Hepatocyte (in vitro differentiated cells): Measurements from ENCODE around the gene PACSIN3. TPM values are rescaled to one million over a fixed set of nuclear protein-coding genes. Genes with fewer than 3 reads are reported as not detected.

Experiments
- DNase-seq: peaks from one replicate; pipeline ENCODE4 v3.0.0-alpha.2; 2016; ENCODE audit warnings: low spot score
- H2AFZ ChIP-seq: fragments of 200-600 bp; sonication (generic); 2 replicates; pipeline ENCODE4 v1.6.0; 2016; ENCODE audit warnings: antibody characterized with exemption, mild to moderate bottlenecking
- H3K27ac ChIP-seq: fragments of 200-600 bp; sonication (generic); 2 replicates; pipeline ENCODE4 v1.5.1; 2016; ENCODE audit warnings: mild to moderate bottlenecking
- H3K27me3 ChIP-seq: fragments of 200-600 bp; sonication (generic); 2 replicates; pipeline ENCODE4 v1.6.1; 2016
- H3K36me3 ChIP-seq: fragments of 200-600 bp; sonication (generic); replicated peaks from 2 replicates; pipeline ENCODE4 v1.5.1; 2016; ENCODE audit warnings: low read depth; ENCODE audit not compliant: insufficient read depth
- H3K4me1 ChIP-seq: fragments of 200-600 bp; sonication (generic); 2 replicates; pipeline ENCODE4 v1.5.1; 2016; ENCODE audit warnings: mild to moderate bottlenecking, moderate library complexity; ENCODE audit not compliant: insufficient read depth
- H3K4me2 ChIP-seq: fragments of 200-600 bp; sonication (generic); 2 replicates; pipeline ENCODE4 v1.6.0; 2016
- H3K4me3 ChIP-seq: fragments of 200-600 bp; sonication (generic); 2 replicates; pipeline ENCODE4 v1.5.1; 2016; ENCODE audit warnings: mild to moderate bottlenecking
- H3K79me2 ChIP-seq: fragments of 200-600 bp; sonication (generic); 2 replicates; pipeline ENCODE4 v1.6.0; 2017; ENCODE audit warnings: mild to moderate bottlenecking
- H3K9me2 ChIP-seq: fragments of 200-600 bp; sonication (generic); replicated peaks from 2 replicates; pipeline ENCODE4 v1.6.0; 2017; ENCODE audit warnings: mild to moderate bottlenecking; ENCODE audit not compliant: insufficient read depth
- H3K9me3 ChIP-seq: fragments of 200-600 bp; sonication (generic); 2 replicates; pipeline ENCODE4 v1.5.1; 2016; ENCODE audit warnings: low read depth, mild to moderate bottlenecking
- H4K20me1 ChIP-seq: fragments of 200-600 bp; sonication (generic); 2 replicates; pipeline ENCODE4 v1.6.0; 2016; ENCODE audit warnings: mild to moderate bottlenecking; ENCODE audit not compliant: insufficient read depth, poor library complexity, severe bottlenecking
- EZH2 ChIP-seq: fragments of 200-600 bp; sonication (generic); IDR thresholded peaks from 2 replicates; pipeline ENCODE4 v1.6.1; 2016; ENCODE audit warnings: antibody characterized with exemption, mild to moderate bottlenecking, borderline replicate concordance
- EZH2phosphoT487 ChIP-seq: fragments of 200-600 bp; sonication (generic); IDR thresholded peaks from one replicate; pipeline ENCODE4 v1.6.1; 2018; ENCODE audit warnings: antibody characterized with exemption, mild to moderate bottlenecking, low read depth, moderate library complexity; ENCODE audit not compliant: unreplicated experiment, severe bottlenecking
- WGBS: methylation state at CpG from one replicate; pipeline ENCODE4 v1.1.6; 2016; ENCODE audit warnings: low lambda C conversion rate; ENCODE audit errors: missing lambda C conversion rate; 5-methylcytosine and 5-hydroxymethylcytosine counted together
- polyA plus RNA-seq: library from polyadenylated mRNA; unstranded; fragments of >200 nt; fragmentation: Nextera tagmentation; extraction: Ambion mirVana; gene quantifications from 2 replicates; pipeline ENCODE4 v1.2.1, GENCODE V29; 2016
- total RNA-seq: library from RNA; depleted of rRNA; stranded (reverse); fragments of >200 nt; gene quantifications from 2 replicates; pipeline ENCODE4 v1.2.3, GENCODE V29; 2014
- TF ChIP-seq, protein P1 (sequence below): fragments of 200-600 bp; sonication (generic); IDR thresholded peaks from 2 replicates; pipeline ENCODE4 v1.5.1; 2016; ENCODE audit warnings: antibody characterized with exemption, mild to moderate bottlenecking; ENCODE audit not compliant: poor library complexity

PACSIN3 gene
- total and polyA plus RNA-seq, 2 experiments from 2014 or later: 53.7 to 70.7 TPM

DNA sequence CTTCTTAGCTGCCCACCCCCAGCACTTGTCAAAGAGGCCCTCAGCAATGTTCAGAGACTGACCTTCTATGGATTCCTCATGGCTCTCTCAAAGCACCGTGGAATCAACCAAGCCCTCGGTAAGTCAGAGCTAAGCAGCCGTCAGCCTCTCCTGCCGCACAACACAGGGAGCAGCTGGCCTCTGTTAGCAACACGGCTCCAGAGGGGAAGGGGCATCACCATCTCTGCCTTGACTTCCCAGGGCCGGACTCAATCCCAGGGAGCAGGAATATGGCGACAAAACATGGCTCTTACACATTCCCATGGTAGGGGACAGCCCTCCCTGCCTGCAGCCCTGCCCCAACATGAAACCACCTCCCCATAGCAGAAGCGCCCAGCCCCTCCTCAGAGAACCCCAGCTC is 28.4 kb downstream of the PACSIN3 start:
- Histone ChIP-seq H3K27ac (no peak overlapping the region), H3K4me1 (no peaks in the 10 kb centered on the region), H3K9me3 (no peaks in the 10 kb centered on the region), H3K79me2 (no peaks in the 10 kb centered on the region), H3K4me2 (no peak overlapping the region), H2AFZ (no peak overlapping the region), H3K4me3 (no peak overlapping the region), H3K9me2 (no peaks in the 10 kb centered on the region), H4K20me1 (no peaks in the 10 kb centered on the region), H3K36me3 (no peaks in the 10 kb centered on the region), H3K27me3 (no peaks in the 10 kb centered on the region)
- TF ChIP-seq, protein P1, sequence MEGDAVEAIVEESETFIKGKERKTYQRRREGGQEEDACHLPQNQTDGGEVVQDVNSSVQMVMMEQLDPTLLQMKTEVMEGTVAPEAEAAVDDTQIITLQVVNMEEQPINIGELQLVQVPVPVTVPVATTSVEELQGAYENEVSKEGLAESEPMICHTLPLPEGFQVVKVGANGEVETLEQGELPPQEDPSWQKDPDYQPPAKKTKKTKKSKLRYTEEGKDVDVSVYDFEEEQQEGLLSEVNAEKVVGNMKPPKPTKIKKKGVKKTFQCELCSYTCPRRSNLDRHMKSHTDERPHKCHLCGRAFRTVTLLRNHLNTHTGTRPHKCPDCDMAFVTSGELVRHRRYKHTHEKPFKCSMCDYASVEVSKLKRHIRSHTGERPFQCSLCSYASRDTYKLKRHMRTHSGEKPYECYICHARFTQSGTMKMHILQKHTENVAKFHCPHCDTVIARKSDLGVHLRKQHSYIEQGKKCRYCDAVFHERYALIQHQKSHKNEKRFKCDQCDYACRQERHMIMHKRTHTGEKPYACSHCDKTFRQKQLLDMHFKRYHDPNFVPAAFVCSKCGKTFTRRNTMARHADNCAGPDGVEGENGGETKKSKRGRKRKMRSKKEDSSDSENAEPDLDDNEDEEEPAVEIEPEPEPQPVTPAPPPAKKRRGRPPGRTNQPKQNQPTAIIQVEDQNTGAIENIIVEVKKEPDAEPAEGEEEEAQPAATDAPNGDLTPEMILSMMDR: no peak
- TF ChIP-seq EZH2phosphoT487 (no peak), EZH2 (no peak)
- no peak for DNase-seq
- WGBS: 72% methylated on average over 8 of the region's 8 CpGs

DNA sequence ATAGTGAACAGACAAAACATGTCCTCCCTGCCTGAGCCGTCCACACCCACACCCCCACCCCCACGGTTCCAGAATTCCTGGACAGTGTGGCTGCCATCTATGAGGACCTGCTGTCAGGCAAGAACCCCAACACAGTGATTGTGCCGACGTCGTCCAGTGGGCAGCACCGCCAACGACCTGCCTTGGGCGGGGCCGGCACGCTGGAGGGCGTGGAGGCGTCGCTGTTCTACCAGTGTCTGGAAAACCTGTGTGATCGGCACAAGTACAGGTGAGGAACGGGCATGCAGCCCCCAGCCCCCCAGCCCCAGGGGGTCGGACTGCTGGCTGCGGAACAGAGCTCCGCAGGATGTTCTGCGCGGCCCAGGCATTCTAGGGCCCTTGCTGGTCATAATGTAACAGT is 29.3 kb downstream of the PACSIN3 start:
- Histone ChIP-seq H3K9me3 (no peaks in the 10 kb centered on the region), H3K9me2 (no peaks in the 10 kb centered on the region), H3K4me3 (no peak overlapping the region), H3K79me2 (no peaks in the 10 kb centered on the region), H3K4me1 (no peaks in the 10 kb centered on the region), H2AFZ (no peak overlapping the region), H3K4me2 (no peak overlapping the region), H3K27me3 (no peaks in the 10 kb centered on the region), H4K20me1 (no peaks in the 10 kb centered on the region), H3K27ac (no peak overlapping the region), H3K36me3 (no peaks in the 10 kb centered on the region)
- TF ChIP-seq, protein P1: no peak
- TF ChIP-seq EZH2 (no peak), EZH2phosphoT487 (no peak)
- DNase-seq: no peak
- WGBS: 96% methylated on average over 20 of the region's 20 CpGs

DNA sequence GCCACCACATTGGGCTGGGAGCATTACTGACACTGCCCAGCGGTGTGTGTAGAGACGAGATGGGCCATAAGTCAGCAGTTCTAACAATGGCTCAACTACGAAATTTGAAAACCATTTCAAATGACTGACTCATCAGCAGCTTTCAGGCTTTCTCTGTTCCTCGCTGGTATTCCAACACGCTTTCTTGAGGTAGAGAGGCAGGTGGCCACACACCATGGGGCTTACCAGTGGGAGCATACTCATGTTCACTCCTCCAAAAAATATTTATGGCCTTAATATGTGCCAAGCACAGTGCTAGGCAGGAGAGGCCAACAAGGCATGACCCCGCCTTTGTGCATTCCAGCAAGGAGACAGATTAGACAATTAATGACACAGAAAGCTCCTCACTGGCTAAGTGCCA is 29.9 kb downstream of the PACSIN3 start:
- no peaks in the 10 kb centered on the region for H3K36me3 ChIP-seq
- WGBS: 94% methylated on average over 6 of the region's 6 CpGs

More for the DNA sequence above, 29.9 kb downstream of the PACSIN3 start:
- Histone ChIP-seq H4K20me1 (no peaks in the 10 kb centered on the region), H3K4me1 (no peaks in the 10 kb centered on the region), H2AFZ (no peak overlapping the region), H3K9me2 (no peaks in the 10 kb centered on the region), H3K9me3 (no peaks in the 10 kb centered on the region), H3K27ac (no peak overlapping the region), H3K4me3 (no peak overlapping the region), H3K27me3 (no peaks in the 10 kb centered on the region), H3K4me2 (no peak overlapping the region), H3K79me2 (no peaks in the 10 kb centered on the region)
- DNase-seq: no peak
- TF ChIP-seq EZH2phosphoT487 (no peak), EZH2 (no peak)
- TF ChIP-seq, protein P1: no peak
